ENCODE measurements around the gene OSTM1. TPM values are rescaled to one million over a fixed set of nuclear protein-coding genes. Genes with fewer than 3 reads are reported as not detected.
A peak's percentile ranks its signal among the peaks of the same experiment; 100 is the strongest.

The OSTM1 gene
- total and polyA plus RNA-seq, 2 of the 13 experiments (the other 11 are each of a cell fraction or from before 2014, with no cell fraction given), result 8.7 to 20.5 TPM

- TF ChIP-seq ZNF414 (CRISPR knock-in tag; IDR thresholded peaks at IDR 0.05) (no peak), NCOA5 (CRISPR knock-in tag; IDR thresholded peaks at IDR 0.05) (no peak), ZNF430 (CRISPR knock-in tag; IDR thresholded peaks at IDR 0.05) (peak; percentile 23; the same call in 1 of the 2 replicates), KAT7 (CRISPR knock-in tag; IDR thresholded peaks at IDR 0.05; ENCODE audit: borderline replicate concordance) (peak; percentile 41; the same call in 1 of the 2 replicates), POGZ (CRISPR knock-in tag; IDR thresholded peaks at IDR 0.05) (peak; percentile 58; the same call in 1 of the 2 replicates), PCBP1 (IDR thresholded peaks at IDR 0.05; ENCODE audit: borderline replicate concordance, low read depth, low read length) (no peak), NFYC (CRISPR knock-in tag; IDR thresholded peaks at IDR 0.05) (peak; percentile 13; the same call in 1 of the 2 replicates), ZNF180 (CRISPR knock-in tag; IDR thresholded peaks at IDR 0.05; ENCODE audit: borderline replicate concordance, low read depth) (no peak), TP53 (CRISPR knock-in tag; conservative IDR thresholded peaks at IDR 0.05) (0 out of 2 replicates have a peak, but pooled peaks have one; percentile 32), ZNF784 (CRISPR knock-in tag; IDR thresholded peaks at IDR 0.05; ENCODE audit: borderline replicate concordance) (peak; percentile 95), ATF6 (CRISPR knock-in tag; conservative IDR thresholded peaks at IDR 0.05) (no peak), SALL2 (CRISPR knock-in tag; IDR thresholded peaks at IDR 0.05) (peak; percentile 60; the same call in 1 of the 2 replicates), ZSCAN20 (CRISPR knock-in tag; IDR thresholded peaks at IDR 0.05; ENCODE audit: borderline replicate concordance) (peak; percentile 23; the same call in 1 of the 2 replicates), PCBP2 (optimal IDR thresholded peaks at IDR 0.05; ENCODE audit: low read depth, low read length, poor library complexity, severe bottlenecking) (no peak), ZNF800 (CRISPR knock-in tag; IDR thresholded peaks at IDR 0.05) (peak; percentile 82; the same call in 1 of the 2 replicates), ZNF512 (CRISPR knock-in tag; IDR thresholded peaks at IDR 0.05) (no peak), PPARG (CRISPR knock-in tag; conservative IDR thresholded peaks at IDR 0.05) (no peak), MTF1 (CRISPR knock-in tag; IDR thresholded peaks at IDR 0.05) (peak; percentile 43; the same call in 1 of the 2 replicates), ZUFSP (CRISPR knock-in tag; IDR thresholded peaks at IDR 0.05; ENCODE audit: borderline replicate concordance) (no peak)
Observed at GRCh38 chr6:108074359-108075144, at the start of gene OSTM1 (continued).
